WTC11 (cell line): ENCODE measurements around the gene GABBR2. TPM values are rescaled to one million over a fixed set of nuclear protein-coding genes. Genes with fewer than 3 reads are reported as not detected.

ENCODE experiments used
- ATAC-seq: fragments of 200-7000 bp; cut with Tn5 transposase; 2 replicates; pipeline ENCODE4 v1.10.0; 2021; ENCODE audit warnings: mild to moderate bottlenecking, moderate library complexity
- CTCF ChIA-PET: fragments of 300-600 bp; sonication (Branson Sonifier 250); formaldehyde crosslinking; loops from one replicate; lab custom pipeline; 2021; ENCODE audit warnings: antibody characterized with exemption; lab: Charles Lee
- POLR2A ChIA-PET: fragments of 350-600 bp; sonication (Branson Sonifier 250); formaldehyde crosslinking; loops from one replicate; lab custom pipeline; 2021; ENCODE audit warnings: antibody characterized with exemption; lab: Charles Lee
- DNase-seq: peaks from one replicate; pipeline ENCODE4 v3.0.0; 2021; ENCODE audit warnings: low spot score
- H3K27ac Mint-ChIP-seq: 2 replicates; pipeline ENCODE4 v1.8.0; 2021; ENCODE audit warnings: mixed read lengths
- H3K27me3 Mint-ChIP-seq: 2 replicates; pipeline ENCODE4 v1.8.0; 2021; ENCODE audit warnings: low read depth, mild to moderate bottlenecking, moderate library complexity, mixed read lengths
- H3K36me3 Mint-ChIP-seq: 2 replicates; pipeline ENCODE4 v1.8.0; 2021; ENCODE audit warnings: mixed read lengths
- H3K4me1 Mint-ChIP-seq: 2 replicates; pipeline ENCODE4 v1.8.0; 2022; ENCODE audit warnings: mixed read lengths
- H3K4me3 Mint-ChIP-seq: 2 replicates; pipeline ENCODE4 v1.8.0; 2021; ENCODE audit warnings: mild to moderate bottlenecking, moderate library complexity, mixed read lengths
- H3K9me3 Mint-ChIP-seq: 2 replicates; pipeline ENCODE4 v1.8.0; 2021; ENCODE audit warnings: mixed read lengths
- AR ChIP-seq: fragments of 250-450 bp; sonication (Bioruptor Pico); IDR thresholded peaks from 2 replicates; pipeline ENCODE4 v1.9.0; 2021; ENCODE audit warnings: mild to moderate bottlenecking
- E2F4 ChIP-seq: sonication (generic); formaldehyde crosslinking; IDR thresholded peaks from 2 replicates; pipeline ENCODE4 v1.8.1; 2022; ENCODE audit warnings: low read depth, mild to moderate bottlenecking, moderate library complexity, missing genetic modification reagents, borderline replicate concordance
- FOXK1 ChIP-seq: sonication (generic); formaldehyde crosslinking; IDR thresholded peaks from 2 replicates; pipeline ENCODE4 v1.8.0; 2022; ENCODE audit warnings: mild to moderate bottlenecking, moderate library complexity, missing genetic modification reagents
- FOXP4 ChIP-seq: sonication (generic); formaldehyde crosslinking; IDR thresholded peaks from 2 replicates; pipeline ENCODE4 v1.8.0; 2022; ENCODE audit warnings: mild to moderate bottlenecking, missing genetic modification reagents
- GRHL2 ChIP-seq: fragments of 250-450 bp; sonication (Bioruptor Pico); IDR thresholded peaks from 2 replicates; pipeline ENCODE4 v1.8.0; 2022; ENCODE audit warnings: mild to moderate bottlenecking, moderate library complexity; ENCODE audit not compliant: insufficient replicate concordance, severe bottlenecking
- MYBL2 ChIP-seq: sonication (generic); formaldehyde crosslinking; IDR thresholded peaks from 2 replicates; pipeline ENCODE4 v1.8.1; 2023; ENCODE audit warnings: mild to moderate bottlenecking, moderate library complexity, missing genetic modification reagents
- PRRX2 ChIP-seq: fragments of 250-450 bp; sonication (Bioruptor Pico); IDR thresholded peaks from 2 replicates; pipeline ENCODE4 v1.8.0; 2021; ENCODE audit warnings: mild to moderate bottlenecking
- RORB ChIP-seq: fragments of 250-450 bp; sonication (Bioruptor Pico); IDR thresholded peaks from 2 replicates; pipeline ENCODE4 v1.9.0; 2021; ENCODE audit warnings: mild to moderate bottlenecking
- TCF7 ChIP-seq: sonication (generic); formaldehyde crosslinking; IDR thresholded peaks from 2 replicates; pipeline ENCODE4 v1.8.0; 2022; ENCODE audit warnings: mild to moderate bottlenecking, low read depth, missing genetic modification reagents, moderate library complexity
- TEAD1 ChIP-seq: sonication (generic); formaldehyde crosslinking; IDR thresholded peaks from 2 replicates; pipeline ENCODE4 v1.8.0; 2022; ENCODE audit warnings: mild to moderate bottlenecking, missing genetic modification reagents
- USF1 ChIP-seq: sonication (generic); formaldehyde crosslinking; IDR thresholded peaks from 2 replicates; pipeline ENCODE4 v1.8.0; 2022; ENCODE audit warnings: mild to moderate bottlenecking, missing genetic modification reagents
- ZBTB21 ChIP-seq: sonication (generic); formaldehyde crosslinking; IDR thresholded peaks from 2 replicates; pipeline ENCODE4 v1.8.1; 2023; ENCODE audit warnings: mild to moderate bottlenecking, missing genetic modification reagents, borderline replicate concordance
- ZMAT4 ChIP-seq: fragments of 250-450 bp; sonication (Bioruptor Pico); IDR thresholded peaks from 2 replicates; pipeline ENCODE4 v1.9.0; 2021; ENCODE audit warnings: mild to moderate bottlenecking
- ZNF317 ChIP-seq: sonication (generic); formaldehyde crosslinking; IDR thresholded peaks from 2 replicates; pipeline ENCODE4 v1.8.1; 2023; ENCODE audit warnings: low read depth, mild to moderate bottlenecking, moderate library complexity, missing genetic modification reagents, borderline replicate concordance
- ZNF423 ChIP-seq: fragments of 250-450 bp; sonication (Bioruptor Pico); IDR thresholded peaks from 2 replicates; pipeline ENCODE4 v2.1.2; 2022; ENCODE audit warnings: mild to moderate bottlenecking, moderate library complexity
- total RNA-seq: library from RNA; stranded (reverse); gene quantifications from 3 replicates; pipeline ENCODE4 v1.2.3, GENCODE V29; 2021
- TF ChIP-seq, protein P1 (sequence below): fragments of 250-450 bp; sonication (Bioruptor Pico); IDR thresholded peaks from 2 replicates; pipeline ENCODE4 v2.1.2; 2022; ENCODE audit warnings: mild to moderate bottlenecking, moderate library complexity
- TF ChIP-seq, protein P2 (sequence below): fragments of 250-450 bp; sonication (Bioruptor Pico); IDR thresholded peaks from 2 replicates; pipeline ENCODE4 v1.8.0; 2021; ENCODE audit warnings: mild to moderate bottlenecking
- TF ChIP-seq, protein P3 (sequence below): sonication (generic); formaldehyde crosslinking; IDR thresholded peaks from 2 replicates; pipeline ENCODE4 v1.8.1; 2022; ENCODE audit warnings: mild to moderate bottlenecking, missing genetic modification reagents, moderate library complexity, borderline replicate concordance

Gene GABBR2
- total RNA-seq, 1 experiment from 2014 or later = 0.92 TPM

- Mint-ChIP-seq H3K9me3 (peaks cover 4% of the 10 kb centered on the region; the same call in 1 of the 2 replicates), H3K4me1 (no peaks in the 10 kb centered on the region), H3K4me3 (no peak overlapping the region), H3K27ac (no peak overlapping the region), H3K36me3 (no peaks in the 10 kb centered on the region), H3K27me3 (no peaks in the 10 kb centered on the region; the same call in 1 of the 2 replicates)
- ATAC-seq (no peak), DNase-seq (no peak)
- TF ChIP-seq MYBL2 (CRISPR knock-in tag) = no peak
- no peak for TF ChIP-seq AR (CRISPR knock-in tag)
- TF ChIP-seq TEAD1 (CRISPR knock-in tag) = no peak
- no peak for TF ChIP-seq TCF7
- POLR2A ChIA-PET = no interaction called here
- CTCF ChIA-PET = interaction anchor here (0.5 to 2.6 kb wide), 6 partner anchors 25 to 297 kb away, joined by 3 to 9 read pairs (median 4); partner anchors contain the start of gene GABBR2
These were observed 170.1 kb downstream of the GABBR2 start for GRCh38 chr9:98538626-98539031.

DNA sequence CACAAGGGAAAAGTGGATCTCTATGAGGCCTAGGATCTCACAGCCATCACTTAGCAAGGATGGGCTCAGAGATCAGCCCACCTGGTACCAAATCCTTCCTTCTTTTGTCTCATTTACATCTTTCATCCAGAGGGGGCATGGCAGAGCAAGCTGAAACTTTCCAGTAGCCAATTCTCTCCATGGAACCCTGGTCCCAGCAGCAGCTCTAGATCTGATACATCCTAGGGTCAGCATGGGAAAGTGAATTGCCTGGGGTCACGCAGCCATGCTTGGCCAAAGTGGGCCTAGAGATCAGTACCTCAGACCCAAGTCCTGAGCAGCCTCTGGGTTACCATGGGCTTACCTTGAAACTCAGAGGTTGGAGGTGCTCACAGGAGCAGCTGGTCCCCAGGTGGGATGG, 170.5 kb downstream of the GABBR2 start:
- ATAC-seq (peak; percentile 27; the same call in 1 of the 2 replicates), DNase-seq (no peak)
- POLR2A ChIA-PET = no interaction called here
- TF ChIP-seq ZNF423 (CRISPR knock-in tag) (no peak), E2F4 (CRISPR knock-in tag) (no peak), RORB (CRISPR knock-in tag) (no peak), ZBTB21 (CRISPR knock-in tag) (no peak), FOXK1 (no peak), ZMAT4 (CRISPR knock-in tag) (no peak), PRRX2 (CRISPR knock-in tag) (no peak), ZNF317 (CRISPR knock-in tag) (no peak), GRHL2 (no peak), USF1 (CRISPR knock-in tag) (no peak), FOXP4 (CRISPR knock-in tag) (no peak)
- TF ChIP-seq, protein P1, sequence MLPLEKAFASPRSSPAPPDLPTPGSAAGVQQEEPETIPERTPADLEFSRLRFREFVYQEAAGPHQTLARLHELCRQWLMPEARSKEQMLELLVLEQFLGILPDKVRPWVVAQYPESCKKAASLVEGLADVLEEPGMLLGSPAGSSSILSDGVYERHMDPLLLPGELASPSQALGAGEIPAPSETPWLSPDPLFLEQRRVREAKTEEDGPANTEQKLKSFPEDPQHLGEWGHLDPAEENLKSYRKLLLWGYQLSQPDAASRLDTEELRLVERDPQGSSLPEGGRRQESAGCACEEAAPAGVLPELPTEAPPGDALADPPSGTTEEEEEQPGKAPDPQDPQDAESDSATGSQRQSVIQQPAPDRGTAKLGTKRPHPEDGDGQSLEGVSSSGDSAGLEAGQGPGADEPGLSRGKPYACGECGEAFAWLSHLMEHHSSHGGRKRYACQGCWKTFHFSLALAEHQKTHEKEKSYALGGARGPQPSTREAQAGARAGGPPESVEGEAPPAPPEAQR (CRISPR knock-in tag) = no peak
- TF ChIP-seq, protein P2, sequence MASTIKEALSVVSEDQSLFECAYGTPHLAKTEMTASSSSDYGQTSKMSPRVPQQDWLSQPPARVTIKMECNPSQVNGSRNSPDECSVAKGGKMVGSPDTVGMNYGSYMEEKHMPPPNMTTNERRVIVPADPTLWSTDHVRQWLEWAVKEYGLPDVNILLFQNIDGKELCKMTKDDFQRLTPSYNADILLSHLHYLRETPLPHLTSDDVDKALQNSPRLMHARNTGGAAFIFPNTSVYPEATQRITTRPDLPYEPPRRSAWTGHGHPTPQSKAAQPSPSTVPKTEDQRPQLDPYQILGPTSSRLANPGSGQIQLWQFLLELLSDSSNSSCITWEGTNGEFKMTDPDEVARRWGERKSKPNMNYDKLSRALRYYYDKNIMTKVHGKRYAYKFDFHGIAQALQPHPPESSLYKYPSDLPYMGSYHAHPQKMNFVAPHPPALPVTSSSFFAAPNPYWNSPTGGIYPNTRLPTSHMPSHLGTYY (CRISPR knock-in tag) = no peak
- TF ChIP-seq, protein P3, sequence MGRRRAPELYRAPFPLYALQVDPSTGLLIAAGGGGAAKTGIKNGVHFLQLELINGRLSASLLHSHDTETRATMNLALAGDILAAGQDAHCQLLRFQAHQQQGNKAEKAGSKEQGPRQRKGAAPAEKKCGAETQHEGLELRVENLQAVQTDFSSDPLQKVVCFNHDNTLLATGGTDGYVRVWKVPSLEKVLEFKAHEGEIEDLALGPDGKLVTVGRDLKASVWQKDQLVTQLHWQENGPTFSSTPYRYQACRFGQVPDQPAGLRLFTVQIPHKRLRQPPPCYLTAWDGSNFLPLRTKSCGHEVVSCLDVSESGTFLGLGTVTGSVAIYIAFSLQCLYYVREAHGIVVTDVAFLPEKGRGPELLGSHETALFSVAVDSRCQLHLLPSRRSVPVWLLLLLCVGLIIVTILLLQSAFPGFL = no peak
- no peaks in the 10 kb centered on the region for H3K36me3 Mint-ChIP-seq
- H3K27me3 Mint-ChIP-seq = no peaks in the 10 kb centered on the region; the same call in 1 of the 2 replicates
- no peaks in the 10 kb centered on the region for H3K4me1 Mint-ChIP-seq
- H3K9me3 Mint-ChIP-seq = peaks cover 4% of the 10 kb centered on the region; the same call in 1 of the 2 replicates
- CTCF ChIA-PET = interaction anchor here (0.7 to 2.6 kb wide), 6 partner anchors 56 to 297 kb away, joined by 3 to 9 read pairs (median 4); partner anchors contain the start of gene GABBR2
- H3K4me3 Mint-ChIP-seq = no peak overlapping the region
- H3K27ac Mint-ChIP-seq = no peak overlapping the region
